ENCODE results near the gene ARL6IP6. TPM values are rescaled to one million over a fixed set of nuclear protein-coding genes. Genes with fewer than 3 reads are reported as not detected.

Gene ARL6IP6
- total RNA-seq, 2 donors from 2014 or later = 45.7 to 55.2 TPM

DNA sequence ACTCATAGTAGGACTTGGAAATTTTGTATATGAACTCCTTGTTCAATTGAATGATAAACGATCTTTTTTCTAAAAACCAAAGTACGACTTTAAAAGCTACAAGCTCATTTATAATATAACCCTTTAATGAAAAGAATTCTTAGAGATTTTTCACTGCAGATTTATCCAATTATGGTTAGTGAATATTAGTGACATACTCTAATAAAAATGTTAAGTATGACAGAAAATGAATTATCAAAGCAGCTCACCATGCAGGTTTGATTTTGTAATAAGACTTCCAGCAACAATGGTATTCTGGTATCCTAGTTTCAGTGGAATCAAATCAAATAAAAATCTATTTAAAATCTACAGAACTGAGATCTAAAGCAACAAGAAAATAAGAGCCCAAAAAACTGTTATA, 39.6 kb upstream of the ARL6IP6 start:
- Histone ChIP-seq H3K27me3 (ENCODE audit: control insufficient read depth, insufficient read depth, low read length, poor library complexity, severe bottlenecking) (no peaks in the 10 kb centered on the region), H3K4me1 (ENCODE audit: control insufficient read depth, insufficient read depth, low read length) (no peaks in the 10 kb centered on the region), H3K4me3 (ENCODE audit: low read length) (no peak overlapping the region), H3K36me3 (ENCODE audit: control insufficient read depth, insufficient read depth, low read length) (peaks cover 100% of the 10 kb centered on the region), H3K27ac (ENCODE audit: low read depth, low read length) (no peak overlapping the region), H3K9me3 (ENCODE audit: control insufficient read depth, low read length) (peaks cover 16% of the 10 kb centered on the region), H3K9ac (ENCODE audit: extremely low read depth, low read length, poor library complexity, severe bottlenecking) (no peak overlapping the region)
- TF ChIP-seq, protein P1, sequence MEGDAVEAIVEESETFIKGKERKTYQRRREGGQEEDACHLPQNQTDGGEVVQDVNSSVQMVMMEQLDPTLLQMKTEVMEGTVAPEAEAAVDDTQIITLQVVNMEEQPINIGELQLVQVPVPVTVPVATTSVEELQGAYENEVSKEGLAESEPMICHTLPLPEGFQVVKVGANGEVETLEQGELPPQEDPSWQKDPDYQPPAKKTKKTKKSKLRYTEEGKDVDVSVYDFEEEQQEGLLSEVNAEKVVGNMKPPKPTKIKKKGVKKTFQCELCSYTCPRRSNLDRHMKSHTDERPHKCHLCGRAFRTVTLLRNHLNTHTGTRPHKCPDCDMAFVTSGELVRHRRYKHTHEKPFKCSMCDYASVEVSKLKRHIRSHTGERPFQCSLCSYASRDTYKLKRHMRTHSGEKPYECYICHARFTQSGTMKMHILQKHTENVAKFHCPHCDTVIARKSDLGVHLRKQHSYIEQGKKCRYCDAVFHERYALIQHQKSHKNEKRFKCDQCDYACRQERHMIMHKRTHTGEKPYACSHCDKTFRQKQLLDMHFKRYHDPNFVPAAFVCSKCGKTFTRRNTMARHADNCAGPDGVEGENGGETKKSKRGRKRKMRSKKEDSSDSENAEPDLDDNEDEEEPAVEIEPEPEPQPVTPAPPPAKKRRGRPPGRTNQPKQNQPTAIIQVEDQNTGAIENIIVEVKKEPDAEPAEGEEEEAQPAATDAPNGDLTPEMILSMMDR (conservative IDR thresholded peaks at IDR 0.05) = no peak
- Mint-ChIP-seq H3K36me3 (ENCODE audit: low read depth) (peaks cover 83% of the 10 kb centered on the region), H3K4me1 (no peaks in the 10 kb centered on the region), H3K9me3 (peaks cover 6% of the 10 kb centered on the region), H3K4me3 (no peak overlapping the region), H3K27ac (no peak overlapping the region), H3K27me3 (ENCODE audit: insufficient read depth) (no peaks in the 10 kb centered on the region)
- no peak for DNase-seq
- 94% methylated on average over 2 of the region's 2 CpGs; no CpG with 5 or more reads in 1 of the 2 experiments for WGBS, 2 experiments (ENCODE audit: insufficient coverage in 1 of 2, insufficient read length in 1 of 2)

DNA sequence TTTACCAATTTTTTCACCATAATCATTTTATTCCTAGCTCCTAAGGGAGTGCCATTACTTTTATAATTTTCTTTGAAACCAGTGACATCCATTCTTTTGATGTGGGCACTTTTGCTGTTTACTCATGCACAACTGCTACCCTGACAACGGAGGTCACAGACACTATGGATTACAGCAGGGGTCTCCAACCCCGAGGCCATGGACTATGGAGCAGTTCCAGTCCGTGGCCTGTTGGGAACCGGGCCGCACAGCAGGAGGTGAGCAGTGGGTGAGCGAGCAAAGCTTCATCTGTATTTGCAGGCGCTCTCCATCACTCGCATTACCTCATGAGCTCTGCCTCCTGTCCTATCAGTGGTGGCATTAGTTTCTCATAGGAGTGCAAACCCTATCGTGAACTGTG, 35.8 kb upstream of the ARL6IP6 start:
- no peak overlapping the region for H3K4me3 ChIP-seq (ENCODE audit: low read length)
- no peak overlapping the region for H3K9ac ChIP-seq (ENCODE audit: extremely low read depth, low read length, poor library complexity, severe bottlenecking)
- H3K4me1 ChIP-seq (ENCODE audit: control insufficient read depth, insufficient read depth, low read length) = no peaks in the 10 kb centered on the region
- WGBS, 2 experiments (ENCODE audit: insufficient coverage in 1 of 2, insufficient read length in 1 of 2) = 66 to 94% methylated on average over 5 to 9 of the region's 9 CpGs
- H3K4me3 Mint-ChIP-seq = no peak overlapping the region
- H3K9me3 Mint-ChIP-seq = peaks cover 8% of the 10 kb centered on the region
- H3K36me3 ChIP-seq (ENCODE audit: control insufficient read depth, insufficient read depth, low read length) = peaks cover 99% of the 10 kb centered on the region
- TF ChIP-seq, protein P1 (conservative IDR thresholded peaks at IDR 0.05) = no peak
- H3K27me3 ChIP-seq (ENCODE audit: control insufficient read depth, insufficient read depth, low read length, poor library complexity, severe bottlenecking) = no peaks in the 10 kb centered on the region
- H3K36me3 Mint-ChIP-seq (ENCODE audit: low read depth) = peaks cover 84% of the 10 kb centered on the region
- peaks cover 44% of the 10 kb centered on the region for H3K9me3 ChIP-seq (ENCODE audit: control insufficient read depth, low read length)
- no peaks in the 10 kb centered on the region for H3K4me1 Mint-ChIP-seq
- H3K27ac Mint-ChIP-seq = no peak overlapping the region
- no peaks in the 10 kb centered on the region for H3K27me3 Mint-ChIP-seq (ENCODE audit: insufficient read depth)
- no peak for DNase-seq
- no peak overlapping the region for H3K27ac ChIP-seq (ENCODE audit: low read depth, low read length)

DNA sequence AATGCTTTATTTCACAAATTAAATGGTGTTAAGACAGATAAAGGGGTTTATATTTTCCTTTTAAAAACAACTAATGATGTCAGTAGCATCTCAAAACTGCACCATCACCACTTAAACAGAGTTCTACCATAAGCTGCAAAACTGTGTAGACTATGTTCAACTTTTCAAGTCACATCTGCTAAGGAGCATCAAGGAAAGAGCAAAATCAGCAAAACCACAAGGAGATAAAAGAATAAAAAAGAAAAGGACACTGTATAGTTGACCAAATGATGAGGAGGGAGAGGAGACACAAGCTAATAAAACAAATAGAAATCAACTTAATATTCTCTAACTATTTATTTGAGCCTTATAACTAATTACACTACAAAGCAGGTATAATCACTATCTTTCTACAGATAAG, 35.0 kb upstream of the ARL6IP6 start:
- H3K27me3 Mint-ChIP-seq (ENCODE audit: insufficient read depth) = no peaks in the 10 kb centered on the region
- TF ChIP-seq, protein P1 (conservative IDR thresholded peaks at IDR 0.05) = no peak

More for the DNA sequence above, 35.0 kb upstream of the ARL6IP6 start:
- peaks cover 44% of the 10 kb centered on the region for H3K9me3 ChIP-seq (ENCODE audit: control insufficient read depth, low read length)
- peaks cover 8% of the 10 kb centered on the region for H3K9me3 Mint-ChIP-seq
- H3K4me1 ChIP-seq (ENCODE audit: control insufficient read depth, insufficient read depth, low read length) = no peaks in the 10 kb centered on the region
- peaks cover 87% of the 10 kb centered on the region for H3K36me3 Mint-ChIP-seq (ENCODE audit: low read depth)
- DNase-seq = no peak
- no peak overlapping the region for H3K4me3 Mint-ChIP-seq
- no peak overlapping the region for H3K27ac Mint-ChIP-seq
- no peak overlapping the region for H3K9ac ChIP-seq (ENCODE audit: extremely low read depth, low read length, poor library complexity, severe bottlenecking)
- H3K27ac ChIP-seq (ENCODE audit: low read depth, low read length) = no peak overlapping the region
- no peaks in the 10 kb centered on the region for H3K27me3 ChIP-seq (ENCODE audit: control insufficient read depth, insufficient read depth, low read length, poor library complexity, severe bottlenecking)
- H3K4me1 Mint-ChIP-seq = no peaks in the 10 kb centered on the region
- H3K36me3 ChIP-seq (ENCODE audit: control insufficient read depth, insufficient read depth, low read length) = peaks cover 99% of the 10 kb centered on the region
- no peak overlapping the region for H3K4me3 ChIP-seq (ENCODE audit: low read length)
